H1 (cell line): ENCODE data around the gene SMDT1. TPM values are rescaled to one million over a fixed set of nuclear protein-coding genes. Genes with fewer than 3 reads are reported as not detected.

ENCODE experiments used
- CTCF ChIA-PET: fragments of 300-600 bp; sonication (Branson Sonifier 250); formaldehyde crosslinking; loops from one replicate; lab custom pipeline; 2021; ENCODE audit not compliant: partially characterized antibody; lab: Charles Lee
- POLR2A ChIA-PET: fragments of 300-600 bp; sonication (Branson Sonifier 250); formaldehyde crosslinking; loops from one replicate; lab custom pipeline; 2021; ENCODE audit warnings: inconsistent platforms; ENCODE audit not compliant: partially characterized antibody; lab: Charles Lee
- DNase-seq, 2 experiments: peaks; one replicate each; pipeline versions ENCODE4 v3.0.0 to v3.0.0-alpha.2; 2010 to 2022; ENCODE audit warnings: low spot score in 2 of 2, low read depth in 1 of 2, mixed read lengths in 1 of 2
- FAIRE-seq: peaks from 2 replicates; lab custom pipeline; 2011; peaks lifted over from hg19 to GRCh38; lab: Jason Lieb, UNC
- H2AFZ ChIP-seq: 2 replicates; pipeline ENCODE4 v1.8.1; 2012; ENCODE audit warnings: low read length, inconsistent platforms
- H2AK5ac ChIP-seq: 2 replicates; pipeline ENCODE4 v1.6.1; 2013; ENCODE audit warnings: low read depth, low read length
- H2BK120ac ChIP-seq: replicated peaks from 2 replicates; pipeline ENCODE3; 2013; ENCODE audit warnings: low read depth, low read length, inconsistent platforms
- H2BK12ac ChIP-seq: 2 replicates; pipeline ENCODE4 v1.6.1; 2013; ENCODE audit warnings: low read depth, low read length
- H2BK15ac ChIP-seq: 2 replicates; pipeline ENCODE4 v1.6.1; 2013; ENCODE audit warnings: low read length
- H2BK20ac ChIP-seq: 2 replicates; pipeline ENCODE4 v1.6.1; 2013; ENCODE audit warnings: low read length
- H2BK5ac ChIP-seq: 2 replicates; pipeline ENCODE4 v1.6.1; 2013; ENCODE audit warnings: low read depth, low read length
- H3K14ac ChIP-seq: 2 replicates; pipeline ENCODE4 v1.6.1; 2013; ENCODE audit warnings: inconsistent platforms; ENCODE audit not compliant: insufficient read length
- H3K18ac ChIP-seq: 2 replicates; pipeline ENCODE4 v1.6.1; 2013; ENCODE audit warnings: low read length; ENCODE audit errors: extremely low read depth
- H3K23ac ChIP-seq: 2 replicates; pipeline ENCODE4 v1.6.1; 2013; ENCODE audit warnings: inconsistent platforms; ENCODE audit not compliant: insufficient read length
- H3K23me2 ChIP-seq: 2 replicates; pipeline ENCODE4 v1.6.1; 2013; ENCODE audit warnings: low read depth, low read length
- H3K27ac ChIP-seq: 2 replicates; pipeline ENCODE4 v1.6.1; 2011; ENCODE audit warnings: low read depth, low read length, inconsistent platforms
- H3K27me3 ChIP-seq, 4 experiments: replicated peaks in 1 of 4; 1 replicate in 1 of 4; 2 replicates in 3 of 4; pipeline versions ENCODE4 v1.6.1 to v1.8.1; 2011 to 2013; ENCODE audit warnings: low read length in 3 of 4, mild to moderate bottlenecking in 3 of 4, inconsistent platforms in 2 of 4, mixed read lengths in 2 of 4, moderate library complexity in 1 of 4; ENCODE audit not compliant: control insufficient read depth in 3 of 4, insufficient read depth in 3 of 4; ENCODE audit errors: extremely low read depth in 1 of 4
- H3K36me3 ChIP-seq, 4 experiments: 2 replicates each; pipeline versions ENCODE4 v1.6.1 to v1.8.1; 2011 to 2013; ENCODE audit warnings: mild to moderate bottlenecking in 4 of 4, low read length in 3 of 4, moderate library complexity in 2 of 4, control low read depth in 1 of 4, inconsistent platforms in 1 of 4; ENCODE audit not compliant: insufficient read depth in 4 of 4, control insufficient read depth in 2 of 4
- H3K4ac ChIP-seq: replicated peaks from 2 replicates; pipeline ENCODE3; 2013; ENCODE audit warnings: low read length, low read depth, mixed read lengths, inconsistent platforms; ENCODE audit not compliant: insufficient read length
- H3K4me1 ChIP-seq, 4 experiments: replicated peaks in 1 of 4; 1 replicate in 1 of 4; 2 replicates in 3 of 4; pipeline versions ENCODE4 v1.6.1 to v1.8.1; 2011 to 2013; ENCODE audit warnings: low read length in 3 of 4, inconsistent platforms in 2 of 4, mixed read lengths in 1 of 4; ENCODE audit not compliant: insufficient read depth in 4 of 4, control insufficient read depth in 3 of 4
- H3K4me2 ChIP-seq, 2 experiments: 2 replicates each; pipeline versions ENCODE4 v1.6.1 to v1.8.1; 2011 to 2013; ENCODE audit warnings: low read depth in 2 of 2, low read length in 2 of 2, control low read depth in 1 of 2, inconsistent platforms in 1 of 2, mild to moderate bottlenecking in 1 of 2; ENCODE audit not compliant: insufficient read depth in 1 of 2
- H3K4me3 ChIP-seq, 4 experiments: fragments of 200-600, 300-600 bp in 1 of 4; sonication (generic), shearing (Covaris generic), sonication (Bioruptor Twin) in 1 of 4; 2 replicates each; pipeline versions ENCODE4 v1.5.1 to v1.8.1; 2011 to 2016; ENCODE audit warnings: low read length in 4 of 4, low read depth in 3 of 4, control low read depth in 2 of 4, inconsistent platforms in 2 of 4, mild to moderate bottlenecking in 2 of 4, mixed read lengths in 1 of 4, moderate library complexity in 1 of 4; ENCODE audit not compliant: insufficient read depth in 2 of 4; ENCODE audit errors: extremely low read depth in 1 of 4
- H3K56ac ChIP-seq: replicated peaks from 2 replicates; pipeline ENCODE3; 2013; ENCODE audit warnings: low read depth, mild to moderate bottlenecking, mixed read lengths, low read length, inconsistent platforms; ENCODE audit not compliant: insufficient read length
- H3K79me1 ChIP-seq: 2 replicates; pipeline ENCODE4 v1.6.1; 2013; ENCODE audit warnings: low read depth, low read length, control low read depth
- H3K79me2 ChIP-seq, 2 experiments: 2 replicates each; pipeline versions ENCODE4 v1.6.1 to v1.8.1; 2012 to 2013; ENCODE audit warnings: low read length in 2 of 2, mild to moderate bottlenecking in 2 of 2, inconsistent platforms in 1 of 2; ENCODE audit not compliant: insufficient read depth in 2 of 2, control insufficient read depth in 1 of 2
- H3K9ac ChIP-seq, 4 experiments: replicated peaks in 1 of 4; 1 replicate in 1 of 4; 2 replicates in 3 of 4; pipeline versions ENCODE4 v1.6.1 to v1.8.1; 2011 to 2013; ENCODE audit warnings: low read depth in 3 of 4, low read length in 3 of 4, control low read depth in 2 of 4, mild to moderate bottlenecking in 2 of 4, moderate library complexity in 2 of 4, inconsistent platforms in 1 of 4; ENCODE audit errors: extremely low read depth in 1 of 4
- H3K9me3 ChIP-seq, 2 experiments: 2 replicates each; pipeline versions ENCODE4 v1.6.1 to v1.8.1; 2012 to 2013; ENCODE audit warnings: mild to moderate bottlenecking in 2 of 2, moderate library complexity in 2 of 2, control low read depth in 1 of 2, inconsistent platforms in 1 of 2, low read depth in 1 of 2, low read length in 1 of 2, mixed read lengths in 1 of 2; ENCODE audit not compliant: insufficient read depth in 2 of 2
- H4K20me1 ChIP-seq, 2 experiments: replicated peaks in 1 of 2; 2 replicates each; pipeline versions ENCODE3 to v1.8.1; 2011 to 2013; ENCODE audit warnings: inconsistent platforms in 2 of 2, low read length in 2 of 2, mild to moderate bottlenecking in 1 of 2; ENCODE audit not compliant: insufficient read depth in 2 of 2, control insufficient read depth in 1 of 2
- H4K5ac ChIP-seq: 2 replicates; pipeline ENCODE4 v1.6.1; 2013; ENCODE audit warnings: low read length, low read depth, mixed read lengths, inconsistent platforms; ENCODE audit not compliant: insufficient read length
- H4K8ac ChIP-seq: 2 replicates; pipeline ENCODE4 v1.8.0; 2013; ENCODE audit warnings: mild to moderate bottlenecking, moderate library complexity, low read length, inconsistent platforms; ENCODE audit not compliant: insufficient read depth; ENCODE audit errors: extremely low read depth
- H4K91ac ChIP-seq: replicated peaks from 2 replicates; pipeline ENCODE3; 2013; ENCODE audit warnings: low read length, mixed read lengths, inconsistent platforms; ENCODE audit not compliant: insufficient read length
- BACH1 ChIP-seq: IDR thresholded peaks from 2 replicates; pipeline ENCODE4 v1.6.1; 2012; ENCODE audit warnings: low read length, improper control_type of control experiment
- CBX8 ChIP-seq: fragments of 300-800, 300-1000 bp; sonication (generic); IDR thresholded peaks from 2 replicates; pipeline ENCODE4 v1.7.1; 2016; ENCODE audit warnings: low read depth, low read length, borderline replicate concordance
- CHD2 ChIP-seq: IDR thresholded peaks from 2 replicates; pipeline ENCODE4 v1.6.1; 2012; ENCODE audit warnings: low read length, improper control_type of control experiment
- CTBP2 ChIP-seq: IDR thresholded peaks from 2 replicates; pipeline ENCODE4 v1.7.0; 2011; ENCODE audit warnings: borderline replicate concordance, mild to moderate bottlenecking, moderate library complexity, mixed read lengths, low read length; ENCODE audit not compliant: insufficient read depth, insufficient read length
- GABPA ChIP-seq: IDR thresholded peaks from 2 replicates; pipeline ENCODE4 v1.6.1; 2011; ENCODE audit warnings: mild to moderate bottlenecking, low read length, moderate library complexity, borderline replicate concordance; ENCODE audit not compliant: insufficient read depth
- POU5F1 ChIP-seq: IDR thresholded peaks from 2 replicates; pipeline ENCODE4 v1.6.1; 2011; ENCODE audit warnings: low read depth, mild to moderate bottlenecking, low read length, moderate library complexity
- RBBP5 ChIP-seq: IDR thresholded peaks from 2 replicates; pipeline ENCODE4 v1.7.1; 2012; ENCODE audit warnings: low read depth, mild to moderate bottlenecking, inconsistent platforms, low read length, moderate library complexity, borderline replicate concordance
- SIN3A ChIP-seq, 2 experiments: IDR thresholded peaks in 1 of 2; conservative IDR thresholded peaks in 1 of 2; 2 replicates each; pipeline ENCODE4 v1.6.1; 2011 to 2012; ENCODE audit warnings: low read length in 2 of 2, improper control_type of control experiment in 1 of 2, low read depth in 1 of 2, mild to moderate bottlenecking in 1 of 2
- SP1 ChIP-seq: IDR thresholded peaks from 2 replicates; pipeline ENCODE4 v1.6.1; 2011; ENCODE audit warnings: low read depth, low read length
- SP4 ChIP-seq: IDR thresholded peaks from 2 replicates; pipeline ENCODE4 v1.6.1; 2012; ENCODE audit warnings: low read length, inconsistent platforms
- TCF12 ChIP-seq: IDR thresholded peaks from 2 replicates; pipeline ENCODE4 v1.6.1; 2011; ENCODE audit warnings: low read depth, mild to moderate bottlenecking, low read length
- WGBS, 2 experiments: shearing (Covaris generic) in 1 of 2; methylation state at CpG; one replicate each; pipeline versions ENCODE4 v1.1.6 to v1.1.7; 2013 to 2015; ENCODE audit warnings: low lambda C conversion rate in 2 of 2, mixed read lengths in 2 of 2, inconsistent platforms in 1 of 2, low coverage in 1 of 2, missing lambda C conversion rate in 1 of 2; ENCODE audit not compliant: insufficient replicate concordance in 2 of 2, insufficient coverage in 1 of 2, insufficient read length in 1 of 2; ENCODE audit errors: extremely low coverage in 1 of 2, missing lambda C conversion rate in 1 of 2; 5-methylcytosine and 5-hydroxymethylcytosine counted together
- polyA plus RNA-seq, 7 experiments: library from polyadenylated mRNA; depleted of rRNA in 3 of 7; stranded (reverse) in 5 of 7; unstranded in 2 of 7; fragments of >200 nt in 5 of 7; fragments of 200-250 nt in 2 of 7; gene quantifications; 1 replicate in 5 of 7; 2 replicates in 1 of 7; 4 replicates in 1 of 7; pipeline versions ENCODE4 v1.2.1 to v1.2.3, GENCODE V29; 2011 to 2013; ENCODE audit warnings: missing spikeins in 2 of 7, mixed read lengths in 2 of 7
- total RNA-seq: library from RNA; stranded (reverse); fragmentation: NEBNext Ultra II Directional; extraction: Animal tissue kit (Norgen Biotek cat#: 25700); gene quantifications from 2 replicates; pipeline ENCODE4 v1.2.1, GENCODE V29; 2021

The SMDT1 gene
- total and polyA plus RNA-seq, 2 of the 8 experiments (the other 6 are each of a cell fraction or from before 2014, with no cell fraction given) = 34.9 to 35.6 TPM

DNA sequence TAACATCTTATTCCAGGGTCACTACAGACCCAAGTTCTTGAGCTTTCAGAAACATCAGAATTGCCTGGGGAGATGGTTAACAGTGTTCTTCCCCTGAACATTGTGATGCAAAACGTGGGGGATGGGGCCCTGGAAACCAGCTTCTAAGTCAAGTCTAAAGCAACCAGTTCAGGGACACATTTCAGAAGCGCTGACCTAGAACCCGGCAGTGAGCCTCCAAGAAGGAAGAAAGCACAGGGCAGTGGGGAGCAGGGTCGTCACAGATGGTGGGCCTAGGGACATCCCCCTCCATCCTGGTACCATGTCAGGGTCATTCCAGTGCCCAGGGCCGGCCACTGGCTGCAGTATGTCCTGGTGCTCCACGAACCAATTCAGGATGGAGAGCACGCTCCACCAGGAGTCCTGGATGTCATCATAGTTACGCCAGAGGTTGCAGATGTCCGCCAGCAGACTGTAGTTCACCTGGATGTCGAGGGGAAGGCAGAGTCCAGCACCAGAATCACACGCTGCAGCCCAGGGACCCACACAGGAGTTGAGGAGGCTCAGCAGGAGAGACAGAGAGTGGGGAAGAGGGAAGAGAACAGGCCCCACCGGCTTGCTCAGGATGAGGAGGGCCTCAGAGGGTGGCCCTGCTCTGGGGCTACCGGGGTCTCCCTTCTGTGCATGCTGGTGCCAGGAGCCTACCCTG, 13.9 kb upstream of the SMDT1 start:
- peak overlapping the region; percentile 90 for H3K18ac ChIP-seq
- no peak overlapping the region for H3K9ac ChIP-seq
- no peaks in the 10 kb centered on the region for H3K79me1 ChIP-seq
- H4K5ac ChIP-seq = no peak overlapping the region
- H2BK120ac ChIP-seq = peak overlapping the region; percentile 45
- FAIRE-seq = peak; percentile 7
- no peaks in the 10 kb centered on the region; a peak in 3 of 8 replicates for H3K36me3 ChIP-seq
- no peaks in the 10 kb centered on the region for H3K79me2 ChIP-seq
- H4K8ac ChIP-seq = no peak overlapping the region
- H4K20me1 ChIP-seq = peaks cover 0 to 3% of the 10 kb centered on the region in 2 experiments
- TF ChIP-seq POU5F1 = peak; percentile 98
- TF ChIP-seq CHD2 = no peak
- TF ChIP-seq SIN3A (conservative IDR thresholded peaks at IDR 0.05 in 1 of 2, IDR thresholded peaks at IDR 0.05 in 1 of 2; ENCODE audit: low read depth in 1 of 2, low read length in 2 of 2) = no peak
- no peak for TF ChIP-seq GABPA
- TF ChIP-seq CTBP2 = no peak
- TF ChIP-seq TCF12 = no peak
- no peak for TF ChIP-seq SP4
- TF ChIP-seq RBBP5 = 0 out of 2 replicates have a peak, but pooled peaks have one; percentile 73
- TF ChIP-seq BACH1 = no peak
- no peak for TF ChIP-seq CBX8
- TF ChIP-seq SP1 = peak; percentile 85
- peak overlapping the region; percentile 23; the same call in 1 of the 2 replicates for H3K27ac ChIP-seq
- no peaks in the 10 kb centered on the region for H3K9me3 ChIP-seq
- H3K4me3 ChIP-seq = peak overlapping the region in 1 of 4 experiments; percentile 22; a peak in 2 of 8 replicates
- no peak overlapping the region for H3K14ac ChIP-seq
- ChIA-PET POLR2A (interaction anchor here (0.6 to 1.7 kb wide), 7 partner anchors 10 to 265 kb away, joined by 3 to 17 read pairs (median 4); partner anchors contain the start of genes CCDC134 and NDUFA6), CTCF (interaction anchor here (0.6 to 1.9 kb wide), 7 partner anchors 19 to 100 kb away, joined by 3 to 5 read pairs (median 3); partner anchors contain the start of gene NDUFA6)
- H3K4ac ChIP-seq = peak overlapping the region; percentile 34
- H4K91ac ChIP-seq = peak overlapping the region; percentile 76
- WGBS, 2 experiments = 87% methylated on average over 13 of the region's 13 CpGs; no CpG with 5 or more reads in 1 of the 2 experiments
- H2BK5ac ChIP-seq = peak overlapping the region; percentile 99
- H2AK5ac ChIP-seq = no peak overlapping the region
- peak overlapping the region; percentile 49 to 63 for H3K4me2 ChIP-seq
- peak overlapping the region; percentile 97 for H2BK12ac ChIP-seq
- no peak overlapping the region for H3K23ac ChIP-seq
- H2BK20ac ChIP-seq = peak overlapping the region; percentile 92
- peaks cover 8% of the 10 kb centered on the region; the same call in 1 of the 2 replicates for H3K23me2 ChIP-seq
- no peaks in the 10 kb centered on the region; a peak in 1 of 7 replicates for H3K27me3 ChIP-seq
- H2BK15ac ChIP-seq = no peak overlapping the region
- DNase-seq = peak in 1 of 2 experiments; percentile 58
- no peak overlapping the region for H2AFZ ChIP-seq
- H3K56ac ChIP-seq = no peak overlapping the region
- H3K4me1 ChIP-seq = peaks cover 0 to 21% (median 11%) of the 10 kb centered on the region in 4 experiments; a peak in 5 of 7 replicates
